CD4-positive, alpha-beta T cell (primary cell): ENCODE data around the gene USH1G. TPM values are rescaled to one million over a fixed set of nuclear protein-coding genes. Genes with fewer than 3 reads are reported as not detected.
"Not testable (repeated sequence)": the region's sequence is repeated elsewhere in the genome, so short reads cannot be mapped to it uniquely, and the experiment has no call there.

Experiments
- ATAC-seq: fragments of 200-7000 bp; cut with Tn5 transposase; one replicate; pipeline ENCODE4 v1.10.0; 2022; ENCODE audit warnings: mild to moderate bottlenecking; ENCODE audit not compliant: poor library complexity
- CTCF ChIA-PET: fragments of 350-600 bp; sonication (Branson Sonifier 250); formaldehyde crosslinking; loops from one replicate; lab custom pipeline; 2021; ENCODE audit warnings: antibody characterized with exemption, inconsistent platforms; lab: Charles Lee
- POLR2A ChIA-PET: fragments of 350-600 bp; sonication (Branson Sonifier 250); formaldehyde crosslinking; loops from one replicate; lab custom pipeline; 2021; ENCODE audit warnings: antibody characterized with exemption, inconsistent platforms; lab: Charles Lee
- DNase-seq, 14 experiments: peaks; one replicate each; pipeline ENCODE4 v3.0.0-alpha.2; 2013 to 2020; ENCODE audit warnings: mixed read lengths in 2 of 14
- H3K27ac ChIP-seq, 2 donors: one replicate each; pipeline versions ENCODE4 v1.5.1 to v1.7.0; 2013; ENCODE audit warnings: low read length in 2 of 2, low read depth in 1 of 2, mild to moderate bottlenecking in 1 of 2
- H3K27me3 ChIP-seq, 2 experiments: 1 replicate in 1 of 2; 2 replicates in 1 of 2; pipeline versions ENCODE4 v1.6.1 to v1.7.0; 2013; ENCODE audit warnings: low read length in 2 of 2, control low read depth in 1 of 2, mild to moderate bottlenecking in 1 of 2, moderate library complexity in 1 of 2; ENCODE audit not compliant: insufficient read depth in 2 of 2, control insufficient read depth in 1 of 2
- H3K36me3 ChIP-seq: one replicate; pipeline ENCODE4 v1.6.1; 2013; ENCODE audit warnings: low read length, control low read depth; ENCODE audit not compliant: insufficient read depth
- H3K4me1 ChIP-seq: one replicate; pipeline ENCODE4 v1.6.1; 2013; ENCODE audit warnings: low read length, control low read depth; ENCODE audit not compliant: insufficient read depth
- H3K4me3 ChIP-seq: one replicate; pipeline ENCODE4 v1.5.1; 2013; ENCODE audit warnings: mild to moderate bottlenecking, low read length, moderate library complexity
- H3K9me3 ChIP-seq, 2 experiments: 1 replicate in 1 of 2; 2 replicates in 1 of 2; pipeline versions ENCODE4 v1.6.1 to v1.7.0; 2013; ENCODE audit warnings: low read length in 2 of 2, mild to moderate bottlenecking in 2 of 2, control low read depth in 1 of 2, moderate library complexity in 1 of 2; ENCODE audit not compliant: control insufficient read depth in 1 of 2, insufficient read depth in 1 of 2
- H3K27ac Mint-ChIP-seq: one replicate; pipeline ENCODE4 v1.8.0; 2020; ENCODE audit warnings: mixed read lengths
- H3K27me3 Mint-ChIP-seq: one replicate; pipeline ENCODE4 v1.8.0; 2021; ENCODE audit warnings: mixed read lengths
- H3K36me3 Mint-ChIP-seq: one replicate; pipeline ENCODE4 v1.8.0; 2021; ENCODE audit warnings: low read depth, mixed read lengths
- H3K4me1 Mint-ChIP-seq: one replicate; pipeline ENCODE4 v1.8.0; 2021; ENCODE audit warnings: low read depth, mixed read lengths
- H3K4me3 Mint-ChIP-seq: one replicate; pipeline ENCODE4 v1.8.0; 2020; ENCODE audit warnings: mild to moderate bottlenecking, mixed read lengths
- H3K9me3 Mint-ChIP-seq: one replicate; pipeline ENCODE4 v1.8.0; 2020; ENCODE audit warnings: mixed read lengths
- CTCF ChIP-seq: fragments of 200-600 bp; IDR thresholded peaks from one replicate; pipeline ENCODE4 v1.8.0; 2022; ENCODE audit warnings: antibody characterized with exemption, mild to moderate bottlenecking
- intact Hi-C, 2 experiments: fragments of 100-400 bp; cut with DNase I in 1 of 2; cut with micrococcal nuclease in 1 of 2; formaldehyde crosslinking; loops; one replicate each; pipeline versions ENCODE4 v1.15.1 to v1.9.0; 2023 to 2025; cut with DNase I, micrococcal nuclease
- total RNA-seq, 174 experiments: library from RNA in 2 of 174; stranded (reverse) in 2 of 174; gene quantifications; one replicate each; pipeline ENCODE4 v1.2.3 and lab custom pipeline; 2021 to 2026

The USH1G gene
- total RNA-seq, 2 experiments from 2014 or later = not detected

- Histone ChIP-seq H3K36me3 (no peaks in the 10 kb centered on the region), H3K4me1 (peaks cover 21% of the 10 kb centered on the region), H3K9me3 (no peaks in the 10 kb centered on the region), H3K4me3 (peak overlapping the region; percentile 59), H3K27ac (no peak overlapping the region), H3K27me3 (peaks cover 4 to 14% of the 10 kb centered on the region in 2 experiments)
- POLR2A ChIA-PET = interaction anchor here (1.1 to 4.1 kb wide), 3 partner anchors 12 to 98 kb away, joined by 5 to 27 read pairs (median 10); partner anchors contain the start of gene MRPL58
- ATAC-seq = no peak
- H3K9me3 Mint-ChIP-seq = no peaks in the 10 kb centered on the region
- H3K27me3 Mint-ChIP-seq = peaks cover 4% of the 10 kb centered on the region
- CTCF ChIA-PET = interaction anchor here (0.6 to 3.6 kb wide), 6 partner anchors 9 to 230 kb away, joined by 3 to 22 read pairs (median 6); partner anchors contain the start of genes CDR2L and MRPL58
- intact Hi-C loops = no loop called here
- no peak for TF ChIP-seq CTCF
- H3K4me3 Mint-ChIP-seq = peak overlapping the region; percentile 89
- H3K4me1 Mint-ChIP-seq = peaks cover 5% of the 10 kb centered on the region
- peak overlapping the region; percentile 42 for H3K27ac Mint-ChIP-seq
- no peaks in the 10 kb centered on the region for H3K36me3 Mint-ChIP-seq
- no peak for DNase-seq
These were observed 48.2 kb upstream of the USH1G start for GRCh38 chr17:74971069-74971841.

- ATAC-seq = no peak
- peak overlapping the region; percentile 69 for H3K4me3 Mint-ChIP-seq
- DNase-seq = no peak
- H3K27me3 ChIP-seq = peaks cover 4 to 14% of the 10 kb centered on the region in 2 experiments
- H3K27me3 Mint-ChIP-seq = peaks cover 4% of the 10 kb centered on the region
- no peak overlapping the region for H3K4me3 ChIP-seq
- POLR2A ChIA-PET = interaction anchor here (0.6 to 2.1 kb wide), 2 partner anchors 17 to 233 kb away, joined by 3 to 5 read pairs; partner anchors contain the start of gene CDR2L
- CTCF ChIA-PET = interaction anchor here (0.7 to 3.6 kb wide), 3 partner anchors 9 to 13 kb away, joined by 3 to 22 read pairs (median 3); no protein-coding TSS in a partner anchor
- H3K4me1 ChIP-seq = peaks cover 21% of the 10 kb centered on the region
- no peaks in the 10 kb centered on the region for H3K36me3 ChIP-seq
- no peaks in the 10 kb centered on the region for H3K36me3 Mint-ChIP-seq
- intact Hi-C loops = no loop called here
- H3K9me3 Mint-ChIP-seq = no peaks in the 10 kb centered on the region
- peaks cover 5% of the 10 kb centered on the region for H3K4me1 Mint-ChIP-seq
- H3K27ac ChIP-seq = no peak overlapping the region
- TF ChIP-seq CTCF = no peak
- H3K27ac Mint-ChIP-seq = peak overlapping the region; percentile 42
- H3K9me3 ChIP-seq = no peaks in the 10 kb centered on the region
These were observed 47.3 kb upstream of the USH1G start for GRCh38 chr17:74970395-74970794.

- H3K27ac ChIP-seq, H3K27me3 Mint-ChIP-seq, H3K9me3 ChIP-seq, H3K4me1 Mint-ChIP-seq, H3K36me3 Mint-ChIP-seq, H3K4me3 Mint-ChIP-seq, ATAC-seq, H3K36me3 ChIP-seq, H3K27ac Mint-ChIP-seq, H3K9me3 Mint-ChIP-seq, DNase-seq, H3K4me3 ChIP-seq: not testable (repeated sequence)
- CTCF ChIA-PET = interaction anchor here (0.7 to 0.9 kb wide), 2 partner anchors 8 to 12 kb away, joined by 3 read pairs; no protein-coding TSS in a partner anchor
- intact Hi-C loops = loop anchor here (10.0 kb wide), 2 partner anchors 175 to 205 kb away; no protein-coding TSS in a partner anchor
- POLR2A ChIA-PET = interaction anchor here (0.6 to 2.1 kb wide), 3 partner anchors 18 to 191 kb away, joined by 3 to 5 read pairs (median 3); partner anchors contain the start of gene CDR2L
- Histone ChIP-seq H3K27me3 (peaks cover 3 to 14% of the 10 kb centered on the region in 2 experiments), H3K4me1 (peaks cover 21% of the 10 kb centered on the region)
These were observed 46.4 kb upstream of the USH1G start for GRCh38 chr17:74969501-74969900.
